Chondrocyte (in vitro differentiated cells): Measurements from ENCODE around the gene PKDREJ. TPM values are rescaled to one million over a fixed set of nuclear protein-coding genes. Genes with fewer than 3 reads are reported as not detected.

Experiments
- DNase-seq: peaks from one replicate; pipeline ENCODE4 v3.0.0; 2021; ENCODE audit warnings: mixed read lengths, low spot score
- H3K27ac Mint-ChIP-seq: one replicate; pipeline ENCODE4 v1.8.0; 2021; ENCODE audit warnings: mild to moderate bottlenecking, moderate library complexity, mixed read lengths; ENCODE audit not compliant: unreplicated experiment
- H3K27me3 Mint-ChIP-seq: 2 replicates; pipeline ENCODE4 v1.8.0; 2021; ENCODE audit warnings: low read depth, mixed read lengths
- H3K36me3 Mint-ChIP-seq: 2 replicates; pipeline ENCODE4 v1.8.0; 2021; ENCODE audit warnings: low read depth, mixed read lengths
- H3K4me1 Mint-ChIP-seq: 2 replicates; pipeline ENCODE4 v1.8.0; 2021; ENCODE audit warnings: low read depth, mild to moderate bottlenecking, mixed read lengths
- H3K4me3 Mint-ChIP-seq: one replicate; pipeline ENCODE4 v1.8.0; 2021; ENCODE audit warnings: mild to moderate bottlenecking, moderate library complexity, mixed read lengths; ENCODE audit not compliant: unreplicated experiment
- H3K9me3 Mint-ChIP-seq: 2 replicates; pipeline ENCODE4 v1.8.0; 2021; ENCODE audit warnings: low read depth, mixed read lengths
- CTCF ChIP-seq: fragments of 200-600 bp; sonication (generic); IDR thresholded peaks from 2 replicates; pipeline ENCODE4 v1.5.0; 2021; ENCODE audit warnings: antibody characterized with exemption, mild to moderate bottlenecking, moderate library complexity
- total RNA-seq: library from RNA; stranded (reverse); gene quantifications from 3 replicates; pipeline ENCODE4 v1.2.1, GENCODE V29; 2021

Gene PKDREJ
- total RNA-seq, 1 donor from 2014 or later, result 0.07 TPM

GRCh38 chr22:46224044-46224897 is 38.9 kb downstream of the PKDREJ start:
- Mint-ChIP-seq H3K4me1 (no peaks in the 10 kb centered on the region), H3K27ac (no peak overlapping the region), H3K36me3 (peaks cover 32% of the 10 kb centered on the region), H3K9me3 (no peaks in the 10 kb centered on the region), H3K27me3 (no peaks in the 10 kb centered on the region), H3K4me3 (no peak overlapping the region)
- no peak for TF ChIP-seq CTCF
- DNase-seq, result peak; percentile 75

- H3K27me3 Mint-ChIP-seq, result no peaks in the 10 kb centered on the region
- no peak overlapping the region for H3K27ac Mint-ChIP-seq
- no peak for TF ChIP-seq CTCF
- H3K9me3 Mint-ChIP-seq, result no peaks in the 10 kb centered on the region
- H3K36me3 Mint-ChIP-seq, result peaks cover 44% of the 10 kb centered on the region
- peak; percentile 24 for DNase-seq
- no peak overlapping the region for H3K4me3 Mint-ChIP-seq
- no peaks in the 10 kb centered on the region for H3K4me1 Mint-ChIP-seq
Measured at GRCh38 chr22:46220921-46221320, 42.2 kb downstream of the PKDREJ start.

- Mint-ChIP-seq H3K36me3 (peaks cover 43% of the 10 kb centered on the region), H3K27ac (no peak overlapping the region), H3K27me3 (no peaks in the 10 kb centered on the region), H3K9me3 (no peaks in the 10 kb centered on the region), H3K4me1 (no peaks in the 10 kb centered on the region), H3K4me3 (no peak overlapping the region)
- DNase-seq, result peak; percentile 13
- no peak for TF ChIP-seq CTCF
Measured at GRCh38 chr22:46219636-46220035, 43.5 kb downstream of the PKDREJ start.

GRCh38 chr22:46214616-46215015 is 48.5 kb downstream of the PKDREJ start:
- H3K36me3 Mint-ChIP-seq, result peaks cover 55% of the 10 kb centered on the region

GRCh38 chr22:46214149-46214548 is 49.0 kb downstream of the PKDREJ start:
- H3K4me1 Mint-ChIP-seq, result no peaks in the 10 kb centered on the region
- H3K27ac Mint-ChIP-seq, result no peak overlapping the region
- H3K4me3 Mint-ChIP-seq, result no peak overlapping the region
- TF ChIP-seq CTCF, result no peak
- H3K27me3 Mint-ChIP-seq, result no peaks in the 10 kb centered on the region
- peaks cover 8% of the 10 kb centered on the region for H3K9me3 Mint-ChIP-seq
- peaks cover 55% of the 10 kb centered on the region for H3K36me3 Mint-ChIP-seq
- no peak for DNase-seq

More at GRCh38 chr22:46214616-46215015, 48.5 kb downstream of the PKDREJ start:
- H3K4me1 Mint-ChIP-seq, result no peaks in the 10 kb centered on the region
- H3K9me3 Mint-ChIP-seq, result peaks cover 4% of the 10 kb centered on the region
- TF ChIP-seq CTCF, result no peak
- no peak overlapping the region for H3K4me3 Mint-ChIP-seq
- no peaks in the 10 kb centered on the region for H3K27me3 Mint-ChIP-seq
- no peak overlapping the region for H3K27ac Mint-ChIP-seq
- no peak for DNase-seq
